C4-2B (cell line): Measurements from ENCODE around the gene B4GALNT1.

Experiments used
- H3K27ac ChIP-seq: fragments of 450-650 bp; 2 replicates; pipeline ENCODE4 v1.5.1; 2017
- CTCF ChIP-seq: fragments of 450-650 bp; conservative IDR thresholded peaks from 2 replicates; pipeline ENCODE4 v1.5.1; 2017; ENCODE audit warnings: mild to moderate bottlenecking
- ZFX ChIP-seq: fragments of 450-650 bp; IDR thresholded peaks from 2 replicates; pipeline ENCODE4 v1.6.1; 2017

The B4GALNT1 gene

GRCh38 chr12:57611108-57611826 lies 21.7 kb downstream of the B4GALNT1 start, which contains the start of gene ARHGEF25:
Gene ARHGEF25, plus strand, starts transcription at chr12:57611435. Its CDS starts 460 bp downstream, at chr12:57611895.
- TF ChIP-seq CTCF (no peak), ZFX (no peak)
- H3K27ac ChIP-seq = no peak within 1 kb of the TSS

GRCh38 chr12:57610554-57611107 lies 22.4 kb downstream of the B4GALNT1 start:
- no peak overlapping the region for H3K27ac ChIP-seq
- no peak for TF ChIP-seq CTCF
- TF ChIP-seq ZFX = no peak

GRCh38 chr12:57609781-57610553 lies 23.0 kb downstream of the B4GALNT1 start:
- TF ChIP-seq ZFX = no peak
- no peak for TF ChIP-seq CTCF
- no peak overlapping the region for H3K27ac ChIP-seq

- H3K27ac ChIP-seq = no peak overlapping the region
- TF ChIP-seq CTCF = no peak
- no peak for TF ChIP-seq ZFX
These were observed 23.8 kb downstream of the B4GALNT1 start for GRCh38 chr12:57609101-57609780.

GRCh38 chr12:57607958-57608663 lies 24.9 kb downstream of the B4GALNT1 start:
- no peak for TF ChIP-seq CTCF
- TF ChIP-seq ZFX = no peak
- H3K27ac ChIP-seq = no peak overlapping the region

GRCh38 chr12:57606821-57607220 lies 26.2 kb downstream of the B4GALNT1 start:
- no peak overlapping the region for H3K27ac ChIP-seq
- TF ChIP-seq ZFX (no peak), CTCF (no peak)
